ENCODE results near the gene UBR3. TPM values are rescaled to one million over a fixed set of nuclear protein-coding genes. Genes with fewer than 3 reads are reported as not detected.
"Not testable (repeated sequence)": the region's sequence is repeated elsewhere in the genome, so short reads cannot be mapped to it uniquely, and the experiment has no call there.

The UBR3 gene
- total RNA-seq, 2 donors from 2014 or later: 20.4 to 24.8 TPM

GRCh38 chr2:169867579-169867978 lies 40.3 kb downstream of the UBR3 start:
- H3K27me3 Mint-ChIP-seq (ENCODE audit: insufficient read depth): no peaks in the 10 kb centered on the region
- no peaks in the 10 kb centered on the region for H3K4me1 ChIP-seq (ENCODE audit: control insufficient read depth, insufficient read depth, low read length)
- peaks cover 4% of the 10 kb centered on the region for H3K36me3 Mint-ChIP-seq (ENCODE audit: low read depth)
- H3K9me3 Mint-ChIP-seq: no peaks in the 10 kb centered on the region
- no peaks in the 10 kb centered on the region for H3K27me3 ChIP-seq (ENCODE audit: control insufficient read depth, insufficient read depth, low read length, poor library complexity, severe bottlenecking)
- peaks cover 5% of the 10 kb centered on the region for H3K4me1 Mint-ChIP-seq
- H3K9ac ChIP-seq (ENCODE audit: extremely low read depth, low read length, poor library complexity, severe bottlenecking): no peak overlapping the region
- no peak for TF ChIP-seq CTCF (conservative IDR thresholded peaks at IDR 0.05)
- H3K27ac ChIP-seq (ENCODE audit: low read depth, low read length): no peak overlapping the region
- H3K36me3 ChIP-seq (ENCODE audit: control insufficient read depth, insufficient read depth, low read length): no peaks in the 10 kb centered on the region
- no peak overlapping the region for H3K4me3 ChIP-seq (ENCODE audit: low read length)
- no peak overlapping the region for H3K4me3 Mint-ChIP-seq
- 86 to 91% methylated on average over 1 to 3 of the region's 3 CpGs for WGBS, 2 experiments (ENCODE audit: insufficient coverage in 1 of 2, insufficient read length in 1 of 2)
- no peak overlapping the region for H3K27ac Mint-ChIP-seq
- DNase-seq: no peak
- no peaks in the 10 kb centered on the region for H3K9me3 ChIP-seq (ENCODE audit: control insufficient read depth, low read length)

- DNase-seq: no peak
- Histone ChIP-seq H3K36me3 (ENCODE audit: control insufficient read depth, insufficient read depth, low read length) (no peaks in the 10 kb centered on the region), H3K9me3 (ENCODE audit: control insufficient read depth, low read length) (no peaks in the 10 kb centered on the region), H3K4me3 (ENCODE audit: low read length) (no peak overlapping the region), H3K9ac (ENCODE audit: extremely low read depth, low read length, poor library complexity, severe bottlenecking) (no peak overlapping the region), H3K27me3 (ENCODE audit: control insufficient read depth, insufficient read depth, low read length, poor library complexity, severe bottlenecking) (no peaks in the 10 kb centered on the region), H3K27ac (ENCODE audit: low read depth, low read length) (no peak overlapping the region), H3K4me1 (ENCODE audit: control insufficient read depth, insufficient read depth, low read length) (no peaks in the 10 kb centered on the region)
- H3K4me1 Mint-ChIP-seq: no peaks in the 10 kb centered on the region
- H3K27ac Mint-ChIP-seq: no peak overlapping the region
- no peaks in the 10 kb centered on the region for H3K27me3 Mint-ChIP-seq (ENCODE audit: insufficient read depth)
- no peak overlapping the region for H3K4me3 Mint-ChIP-seq
- 94 to 100% methylated on average over 1 to 7 of the region's 7 CpGs for WGBS, 2 experiments (ENCODE audit: insufficient coverage in 1 of 2, insufficient read length in 1 of 2)
- TF ChIP-seq CTCF (conservative IDR thresholded peaks at IDR 0.05): no peak
- no peaks in the 10 kb centered on the region for H3K9me3 Mint-ChIP-seq
- peaks cover 3% of the 10 kb centered on the region for H3K36me3 Mint-ChIP-seq (ENCODE audit: low read depth)
Observed at GRCh38 chr2:169868951-169869350, 41.7 kb downstream of the UBR3 start.

GRCh38 chr2:169871369-169871768 lies 44.1 kb downstream of the UBR3 start:
- WGBS, 2 experiments (ENCODE audit: insufficient coverage in 1 of 2, insufficient read length in 1 of 2): 86 to 100% methylated on average over 1 to 8 of the region's 9 CpGs
- peaks cover 10% of the 10 kb centered on the region for H3K36me3 Mint-ChIP-seq (ENCODE audit: low read depth)
- not testable (repeated sequence) for H3K4me1 ChIP-seq (ENCODE audit: control insufficient read depth, insufficient read depth, low read length); H3K27me3 Mint-ChIP-seq (ENCODE audit: insufficient read depth); H3K27me3 ChIP-seq (ENCODE audit: control insufficient read depth, insufficient read depth, low read length, poor library complexity, severe bottlenecking); H3K9me3 Mint-ChIP-seq; H3K9ac ChIP-seq (ENCODE audit: extremely low read depth, low read length, poor library complexity, severe bottlenecking); DNase-seq; H3K9me3 ChIP-seq (ENCODE audit: control insufficient read depth, low read length); H3K27ac ChIP-seq (ENCODE audit: low read depth, low read length); H3K4me3 ChIP-seq (ENCODE audit: low read length); H3K27ac Mint-ChIP-seq; H3K4me3 Mint-ChIP-seq; H3K36me3 ChIP-seq (ENCODE audit: control insufficient read depth, insufficient read depth, low read length); H3K4me1 Mint-ChIP-seq

GRCh38 chr2:169871994-169872393 lies 44.7 kb downstream of the UBR3 start:
- no peaks in the 10 kb centered on the region for H3K27me3 Mint-ChIP-seq (ENCODE audit: insufficient read depth)
- H3K4me1 ChIP-seq (ENCODE audit: control insufficient read depth, insufficient read depth, low read length): no peaks in the 10 kb centered on the region
- H3K36me3 Mint-ChIP-seq (ENCODE audit: low read depth): peaks cover 16% of the 10 kb centered on the region
- H3K4me3 Mint-ChIP-seq: no peak overlapping the region
- H3K36me3 ChIP-seq (ENCODE audit: control insufficient read depth, insufficient read depth, low read length): no peaks in the 10 kb centered on the region
- H3K4me1 Mint-ChIP-seq: no peaks in the 10 kb centered on the region
- no peaks in the 10 kb centered on the region for H3K9me3 Mint-ChIP-seq
- H3K4me3 ChIP-seq (ENCODE audit: low read length): no peak overlapping the region
- no peaks in the 10 kb centered on the region for H3K9me3 ChIP-seq (ENCODE audit: control insufficient read depth, low read length)
- H3K27ac ChIP-seq (ENCODE audit: low read depth, low read length): no peak overlapping the region
- H3K27me3 ChIP-seq (ENCODE audit: control insufficient read depth, insufficient read depth, low read length, poor library complexity, severe bottlenecking): no peaks in the 10 kb centered on the region
- H3K27ac Mint-ChIP-seq: no peak overlapping the region
- no CpG with 5 or more reads among the region's 1 CpG for WGBS, 2 experiments (ENCODE audit: insufficient coverage in 1 of 2, insufficient read length in 1 of 2)
- H3K9ac ChIP-seq (ENCODE audit: extremely low read depth, low read length, poor library complexity, severe bottlenecking): no peak overlapping the region
- no peak for DNase-seq
- TF ChIP-seq CTCF (conservative IDR thresholded peaks at IDR 0.05): no peak

Measured in endodermal cell (in vitro differentiated cells).